ENCODE data around the gene PON2.

DNA sequence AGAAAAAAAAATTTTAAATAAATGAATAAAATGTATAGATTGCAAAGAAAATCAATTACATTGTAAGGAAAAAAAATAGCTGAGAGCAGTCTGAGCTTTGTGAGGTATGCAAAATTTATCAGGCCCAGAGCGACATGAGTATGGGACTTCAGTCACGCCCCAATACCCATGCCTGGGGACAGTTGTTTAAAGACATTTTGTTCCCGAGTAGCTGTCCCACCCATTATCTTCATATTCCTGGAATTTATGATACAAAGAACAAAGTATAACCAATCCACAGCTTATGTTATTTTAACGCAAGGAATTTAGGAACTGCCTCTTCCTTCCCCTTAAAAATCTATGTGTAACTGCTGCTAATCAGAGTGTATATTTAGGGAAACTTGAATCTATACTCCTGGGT is 1.6 kb upstream of the PON2 start:
- TF ChIP-seq ELF4 (IDR thresholded peaks at IDR 0.05): no peak
- no peak for TF ChIP-seq FOXA1 (IDR thresholded peaks at IDR 0.05)
- TF ChIP-seq FOXM1 (IDR thresholded peaks at IDR 0.05; ENCODE audit: borderline replicate concordance): no peak
- no peak for TF ChIP-seq ARNT (IDR thresholded peaks at IDR 0.05)

Data from HEK293T (cell line).